Measurements from ENCODE around the gene USP5. TPM values are rescaled to one million over a fixed set of nuclear protein-coding genes. Genes with fewer than 3 reads are reported as not detected.
A peak's percentile ranks its signal among the peaks of the same experiment; 100 is the strongest.
"Not testable (repeated sequence)": the region's sequence is repeated elsewhere in the genome, so short reads cannot be mapped to it uniquely, and the experiment has no call there.

The USP5 gene
- total RNA-seq, 1 donor from 2014 or later = 60.9 TPM

- no peaks in the 10 kb centered on the region for H4K20me1 ChIP-seq (ENCODE audit: low read depth)
- no peaks in the 10 kb centered on the region for H3K9me3 ChIP-seq (ENCODE audit: low read depth)
- H3K36me3 ChIP-seq = no peaks in the 10 kb centered on the region
- Mint-ChIP-seq H3K4me3 (no peak overlapping the region), H3K36me3 (peaks cover 5% of the 10 kb centered on the region), H3K4me1 (peaks cover 34% of the 10 kb centered on the region), H3K27ac (no peak overlapping the region), H3K9me3 (no peaks in the 10 kb centered on the region), H3K27me3 (ENCODE audit: insufficient read depth, low read depth) (no peaks in the 10 kb centered on the region)
- H3K9ac ChIP-seq = no peak overlapping the region
- TF ChIP-seq EZH2 (IDR thresholded peaks at IDR 0.05) (no peak), EZH2phosphoT487 (IDR thresholded peaks at IDR 0.05) (no peak), CTCF (IDR thresholded peaks at IDR 0.05) (no peak)
- no peak overlapping the region for H3K4me3 ChIP-seq
- H3F3A ChIP-seq (ENCODE audit: low read depth) = peaks cover 48% of the 10 kb centered on the region
- peaks cover 23% of the 10 kb centered on the region for H3K4me1 ChIP-seq
- H2AFZ ChIP-seq (replicated peaks) = no peak overlapping the region
- no peaks in the 10 kb centered on the region for H3K27me3 ChIP-seq
- no peak overlapping the region for H3K4me2 ChIP-seq
- DNase-seq (ENCODE audit: low spot score) = no peak
- H3K79me2 ChIP-seq (ENCODE audit: low read depth) = no peaks in the 10 kb centered on the region
- H3K27ac ChIP-seq = no peak overlapping the region
These were observed 35.5 kb downstream of the USP5 start for GRCh38 chr12:6887460-6887859.

- no peaks in the 10 kb centered on the region for H3K27me3 ChIP-seq
- no peak overlapping the region for H3K27ac ChIP-seq
- H2AFZ ChIP-seq (replicated peaks) = no peak overlapping the region
- H3K36me3 ChIP-seq = no peaks in the 10 kb centered on the region
- Mint-ChIP-seq H3K9me3 (no peaks in the 10 kb centered on the region), H3K27ac (peak overlapping the region; percentile 40), H3K36me3 (peaks cover 5% of the 10 kb centered on the region), H3K4me1 (peaks cover 36% of the 10 kb centered on the region), H3K27me3 (ENCODE audit: insufficient read depth, low read depth) (no peaks in the 10 kb centered on the region), H3K4me3 (no peak overlapping the region)
- H4K20me1 ChIP-seq (ENCODE audit: low read depth) = no peaks in the 10 kb centered on the region
- no peak for DNase-seq (ENCODE audit: low spot score)
- H3K4me1 ChIP-seq = peaks cover 23% of the 10 kb centered on the region
- H3K9ac ChIP-seq = no peak overlapping the region
- no peak overlapping the region for H3K4me3 ChIP-seq
- H3K9me3 ChIP-seq (ENCODE audit: low read depth) = no peaks in the 10 kb centered on the region
- H3K4me2 ChIP-seq = no peak overlapping the region
- peaks cover 48% of the 10 kb centered on the region for H3F3A ChIP-seq (ENCODE audit: low read depth)
- H3K79me2 ChIP-seq (ENCODE audit: low read depth) = no peaks in the 10 kb centered on the region
- TF ChIP-seq EZH2phosphoT487 (IDR thresholded peaks at IDR 0.05) (no peak), CTCF (IDR thresholded peaks at IDR 0.05) (no peak), EZH2 (IDR thresholded peaks at IDR 0.05) (no peak)
These were observed 36.4 kb downstream of the USP5 start for GRCh38 chr12:6888360-6888759.

- H3K27ac ChIP-seq; H3K27me3 Mint-ChIP-seq (ENCODE audit: insufficient read depth, low read depth); H3K9me3 Mint-ChIP-seq; H3K36me3 Mint-ChIP-seq; H3K79me2 ChIP-seq (ENCODE audit: low read depth); H3K4me2 ChIP-seq; H2AFZ ChIP-seq (replicated peaks); H3K9ac ChIP-seq; H3K27ac Mint-ChIP-seq; H3K4me3 ChIP-seq; DNase-seq (ENCODE audit: low spot score); H3K27me3 ChIP-seq; H3K36me3 ChIP-seq; H3K4me3 Mint-ChIP-seq; H3K9me3 ChIP-seq (ENCODE audit: low read depth); H4K20me1 ChIP-seq (ENCODE audit: low read depth): not testable (repeated sequence)
- Histone ChIP-seq H3F3A (ENCODE audit: low read depth) (peaks cover 48% of the 10 kb centered on the region), H3K4me1 (peaks cover 23% of the 10 kb centered on the region)
- peaks cover 36% of the 10 kb centered on the region for H3K4me1 Mint-ChIP-seq
These were observed 36.8 kb downstream of the USP5 start for GRCh38 chr12:6888794-6889193.

- H3K27me3 Mint-ChIP-seq (ENCODE audit: insufficient read depth, low read depth); H3K9me3 Mint-ChIP-seq; H3K9ac ChIP-seq; H3K36me3 Mint-ChIP-seq; H3K27me3 ChIP-seq; H4K20me1 ChIP-seq (ENCODE audit: low read depth); H3K9me3 ChIP-seq (ENCODE audit: low read depth); H3K79me2 ChIP-seq (ENCODE audit: low read depth); H3K36me3 ChIP-seq; DNase-seq (ENCODE audit: low spot score): not testable (repeated sequence)
- peaks cover 23% of the 10 kb centered on the region for H3K4me1 ChIP-seq
- Mint-ChIP-seq H3K27ac (peak overlapping the region; percentile 97), H3K4me1 (peaks cover 32% of the 10 kb centered on the region), H3K4me3 (peak overlapping the region; percentile 78)
- H3K27ac ChIP-seq = peak overlapping the region; percentile 49
- H3K4me3 ChIP-seq = peak overlapping the region; percentile 47
- H2AFZ ChIP-seq (replicated peaks) = peak overlapping the region; percentile 78
- H3K4me2 ChIP-seq = peak overlapping the region; percentile 81
- H3F3A ChIP-seq (ENCODE audit: low read depth) = peaks cover 43% of the 10 kb centered on the region
These were observed 38.0 kb downstream of the USP5 start for GRCh38 chr12:6889775-6890573.

Measured in neural progenitor cell (in vitro differentiated cells).